HepG2 (cell line): ENCODE data around the gene LYRM1. TPM values are rescaled to one million over a fixed set of nuclear protein-coding genes. Genes with fewer than 3 reads are reported as not detected.
A peak's percentile ranks its signal among the peaks of the same experiment; 100 is the strongest.

Experiments
- BHLHE40 ChIP-seq: IDR thresholded peaks from 2 replicates; pipeline ENCODE4 v1.6.1; 2011; ENCODE audit warnings: low read length, improper control_type of control experiment
- HBP1 ChIP-seq: IDR thresholded peaks from 2 replicates; pipeline ENCODE4 v1.6.1; 2016; ENCODE audit warnings: low read depth, control low read depth
- NFE2L2 ChIP-seq: fragments of 150-350 bp; IDR thresholded peaks from 2 replicates; pipeline ENCODE4 v1.6.1; 2014; ENCODE audit warnings: low read length
- SIX1 ChIP-seq: sonication (generic); formaldehyde crosslinking; IDR thresholded peaks from 2 replicates; pipeline ENCODE4 v1.4.0; 2020; ENCODE audit warnings: missing genetic modification reagents, borderline replicate concordance
- TAF1 ChIP-seq: sonication (generic); formaldehyde crosslinking; IDR thresholded peaks from 2 replicates; pipeline ENCODE4 v1.4.0; 2020; ENCODE audit warnings: missing genetic modification reagents
- ZKSCAN5 ChIP-seq: sonication (generic); formaldehyde crosslinking; IDR thresholded peaks from 2 replicates; pipeline ENCODE4 v1.5.1; 2020; ENCODE audit warnings: mild to moderate bottlenecking, missing genetic modification reagents
- ZNF142 ChIP-seq: sonication (generic); formaldehyde crosslinking; IDR thresholded peaks from 2 replicates; pipeline ENCODE4 v1.4.0; 2020; ENCODE audit warnings: missing genetic modification reagents
- ZNF224 ChIP-seq: sonication (generic); formaldehyde crosslinking; IDR thresholded peaks from 2 replicates; pipeline ENCODE4 v1.5.0; 2020; ENCODE audit warnings: mild to moderate bottlenecking, missing genetic modification reagents
- ZNF263 ChIP-seq: sonication (generic); formaldehyde crosslinking; IDR thresholded peaks from 2 replicates; pipeline ENCODE4 v1.4.0; 2020; ENCODE audit warnings: missing genetic modification reagents
- ZNF644 ChIP-seq: IDR thresholded peaks from 2 replicates; pipeline ENCODE4 v1.6.1; 2016; ENCODE audit warnings: low read depth
- polyA plus RNA-seq, 8 experiments: library from polyadenylated mRNA; depleted of rRNA in 3 of 8; stranded (reverse) in 7 of 8; unstranded in 1 of 8; fragments of >200 nt; fragmentation: Illumina TruSeq in 4 of 8; extraction: Trizol in 4 of 8; gene quantifications; 2 replicates each; pipeline versions ENCODE4 v1.2.1 to v1.2.3, GENCODE V29; 2011 to 2016; ENCODE audit warnings: low read depth in 4 of 8, missing spikeins in 1 of 8, mixed read lengths in 1 of 8; ENCODE audit not compliant: insufficient read depth in 1 of 8
- total RNA-seq, 5 experiments: library from RNA; depleted of rRNA; stranded (reverse); fragments of >200 nt; fragmentation: Illumina TruSeq; extraction: Trizol; gene quantifications; 2 replicates each; pipeline ENCODE4 v1.2.3, GENCODE V29; 2016; ENCODE audit warnings: low read depth in 1 of 5
- TF ChIP-seq, protein P1 (sequence below): sonication (generic); formaldehyde crosslinking; IDR thresholded peaks from 2 replicates; pipeline ENCODE4 v1.5.0; 2020; ENCODE audit warnings: mild to moderate bottlenecking, missing genetic modification reagents, borderline replicate concordance
- TF ChIP-seq, protein P2 (sequence below): sonication (generic); formaldehyde crosslinking; IDR thresholded peaks from 2 replicates; pipeline ENCODE4 v1.4.0; 2020; ENCODE audit warnings: mild to moderate bottlenecking, missing genetic modification reagents

The LYRM1 gene
- total and polyA plus RNA-seq, 2 of the 13 experiments (the other 11 are each of a cell fraction or from before 2014, with no cell fraction given): 59.2 to 82.6 TPM

- TF ChIP-seq, protein P1, sequence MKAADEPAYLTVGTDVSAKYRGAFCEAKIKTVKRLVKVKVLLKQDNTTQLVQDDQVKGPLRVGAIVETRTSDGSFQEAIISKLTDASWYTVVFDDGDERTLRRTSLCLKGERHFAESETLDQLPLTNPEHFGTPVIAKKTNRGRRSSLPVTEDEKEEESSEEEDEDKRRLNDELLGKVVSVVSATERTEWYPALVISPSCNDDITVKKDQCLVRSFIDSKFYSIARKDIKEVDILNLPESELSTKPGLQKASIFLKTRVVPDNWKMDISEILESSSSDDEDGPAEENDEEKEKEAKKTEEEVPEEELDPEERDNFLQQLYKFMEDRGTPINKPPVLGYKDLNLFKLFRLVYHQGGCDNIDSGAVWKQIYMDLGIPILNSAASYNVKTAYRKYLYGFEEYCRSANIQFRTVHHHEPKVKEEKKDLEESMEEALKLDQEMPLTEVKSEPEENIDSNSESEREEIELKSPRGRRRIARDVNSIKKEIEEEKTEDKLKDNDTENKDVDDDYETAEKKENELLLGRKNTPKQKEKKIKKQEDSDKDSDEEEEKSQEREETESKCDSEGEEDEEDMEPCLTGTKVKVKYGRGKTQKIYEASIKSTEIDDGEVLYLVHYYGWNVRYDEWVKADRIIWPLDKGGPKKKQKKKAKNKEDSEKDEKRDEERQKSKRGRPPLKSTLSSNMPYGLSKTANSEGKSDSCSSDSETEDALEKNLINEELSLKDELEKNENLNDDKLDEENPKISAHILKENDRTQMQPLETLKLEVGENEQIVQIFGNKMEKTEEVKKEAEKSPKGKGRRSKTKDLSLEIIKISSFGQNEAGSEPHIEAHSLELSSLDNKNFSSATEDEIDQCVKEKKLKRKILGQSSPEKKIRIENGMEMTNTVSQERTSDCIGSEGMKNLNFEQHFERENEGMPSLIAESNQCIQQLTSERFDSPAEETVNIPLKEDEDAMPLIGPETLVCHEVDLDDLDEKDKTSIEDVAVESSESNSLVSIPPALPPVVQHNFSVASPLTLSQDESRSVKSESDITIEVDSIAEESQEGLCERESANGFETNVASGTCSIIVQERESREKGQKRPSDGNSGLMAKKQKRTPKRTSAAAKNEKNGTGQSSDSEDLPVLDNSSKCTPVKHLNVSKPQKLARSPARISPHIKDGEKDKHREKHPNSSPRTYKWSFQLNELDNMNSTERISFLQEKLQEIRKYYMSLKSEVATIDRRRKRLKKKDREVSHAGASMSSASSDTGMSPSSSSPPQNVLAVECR (CRISPR knock-in tag): no peak
- no peak for TF ChIP-seq ZNF644 (CRISPR knock-in tag)
- TF ChIP-seq SIX1 (CRISPR knock-in tag): peak; percentile 51; the same call in 1 of the 2 replicates
- TF ChIP-seq HBP1 (CRISPR knock-in tag): no peak
- no peak for TF ChIP-seq ZNF142
- TF ChIP-seq BHLHE40: no peak
- TF ChIP-seq ZNF263 (CRISPR knock-in tag): no peak
- TF ChIP-seq ZKSCAN5 (CRISPR knock-in tag): no peak
- TF ChIP-seq, protein P2, sequence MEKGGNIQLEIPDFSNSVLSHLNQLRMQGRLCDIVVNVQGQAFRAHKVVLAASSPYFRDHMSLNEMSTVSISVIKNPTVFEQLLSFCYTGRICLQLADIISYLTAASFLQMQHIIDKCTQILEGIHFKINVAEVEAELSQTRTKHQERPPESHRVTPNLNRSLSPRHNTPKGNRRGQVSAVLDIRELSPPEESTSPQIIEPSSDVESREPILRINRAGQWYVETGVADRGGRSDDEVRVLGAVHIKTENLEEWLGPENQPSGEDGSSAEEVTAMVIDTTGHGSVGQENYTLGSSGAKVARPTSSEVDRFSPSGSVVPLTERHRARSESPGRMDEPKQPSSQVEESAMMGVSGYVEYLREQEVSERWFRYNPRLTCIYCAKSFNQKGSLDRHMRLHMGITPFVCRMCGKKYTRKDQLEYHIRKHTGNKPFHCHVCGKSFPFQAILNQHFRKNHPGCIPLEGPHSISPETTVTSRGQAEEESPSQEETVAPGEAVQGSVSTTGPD (CRISPR knock-in tag): no peak
- TF ChIP-seq TAF1 (CRISPR knock-in tag): peak; percentile 47; the same call in 1 of the 2 replicates
- TF ChIP-seq ZNF224 (CRISPR knock-in tag): peak; percentile 4; the same call in 1 of the 2 replicates
- no peak for TF ChIP-seq NFE2L2
These were observed 883 bp upstream of the LYRM1 start (continued) for GRCh38 chr16:20899477-20900298.
